GM12874 (cell line): ENCODE measurements around the gene HSD17B2.

ENCODE experiments used
- CTCF ChIP-seq: IDR thresholded peaks from 2 replicates; pipeline ENCODE4 v1.5.1; 2011; ENCODE audit warnings: low read depth, mild to moderate bottlenecking, control low read depth, low read length, moderate library complexity; ENCODE audit not compliant: insufficient read depth

Gene HSD17B2

GRCh38 chr16:82070656-82071369, 35.8 kb downstream of the HSD17B2 start:
- TF ChIP-seq CTCF: no peak

GRCh38 chr16:82071421-82071820, 36.4 kb downstream of the HSD17B2 start:
- no peak for TF ChIP-seq CTCF

- TF ChIP-seq CTCF: no peak
Measured at GRCh38 chr16:82072313-82072712, 37.3 kb downstream of the HSD17B2 start.

- TF ChIP-seq CTCF: no peak
Measured at GRCh38 chr16:82074019-82074558, 39.0 kb downstream of the HSD17B2 start.

- TF ChIP-seq CTCF: no peak
Measured at GRCh38 chr16:82078125-82078524, 43.1 kb downstream of the HSD17B2 start.

GRCh38 chr16:82079892-82080291, 44.8 kb downstream of the HSD17B2 start:
- TF ChIP-seq CTCF: no peak

GRCh38 chr16:82081264-82081663, 46.2 kb downstream of the HSD17B2 start:
- no peak for TF ChIP-seq CTCF
